ENCODE results near the gene GFRA1. TPM values are rescaled to one million over a fixed set of nuclear protein-coding genes. Genes with fewer than 3 reads are reported as not detected.

Gene GFRA1
- total RNA-seq, 1 donor from 2014 or later: 4.2 TPM

GRCh38 chr10:116237970-116238369, 35.0 kb downstream of the GFRA1 start:
- Mint-ChIP-seq H3K4me1 (ENCODE audit: unreplicated experiment) (peaks cover 12% of the 10 kb centered on the region), H3K36me3 (ENCODE audit: low read depth, unreplicated experiment) (no peaks in the 10 kb centered on the region), H3K27me3 (ENCODE audit: unreplicated experiment) (peaks cover 2% of the 10 kb centered on the region), H3K4me3 (ENCODE audit: unreplicated experiment) (no peak overlapping the region), H3K9me3 (ENCODE audit: unreplicated experiment) (no peaks in the 10 kb centered on the region), H3K27ac (ENCODE audit: unreplicated experiment) (no peak overlapping the region)
- TF ChIP-seq, protein P1, sequence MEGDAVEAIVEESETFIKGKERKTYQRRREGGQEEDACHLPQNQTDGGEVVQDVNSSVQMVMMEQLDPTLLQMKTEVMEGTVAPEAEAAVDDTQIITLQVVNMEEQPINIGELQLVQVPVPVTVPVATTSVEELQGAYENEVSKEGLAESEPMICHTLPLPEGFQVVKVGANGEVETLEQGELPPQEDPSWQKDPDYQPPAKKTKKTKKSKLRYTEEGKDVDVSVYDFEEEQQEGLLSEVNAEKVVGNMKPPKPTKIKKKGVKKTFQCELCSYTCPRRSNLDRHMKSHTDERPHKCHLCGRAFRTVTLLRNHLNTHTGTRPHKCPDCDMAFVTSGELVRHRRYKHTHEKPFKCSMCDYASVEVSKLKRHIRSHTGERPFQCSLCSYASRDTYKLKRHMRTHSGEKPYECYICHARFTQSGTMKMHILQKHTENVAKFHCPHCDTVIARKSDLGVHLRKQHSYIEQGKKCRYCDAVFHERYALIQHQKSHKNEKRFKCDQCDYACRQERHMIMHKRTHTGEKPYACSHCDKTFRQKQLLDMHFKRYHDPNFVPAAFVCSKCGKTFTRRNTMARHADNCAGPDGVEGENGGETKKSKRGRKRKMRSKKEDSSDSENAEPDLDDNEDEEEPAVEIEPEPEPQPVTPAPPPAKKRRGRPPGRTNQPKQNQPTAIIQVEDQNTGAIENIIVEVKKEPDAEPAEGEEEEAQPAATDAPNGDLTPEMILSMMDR (IDR thresholded peaks at IDR 0.05; ENCODE audit: unreplicated experiment): no peak
- DNase-seq (ENCODE audit: low spot score): no peak

DNA sequence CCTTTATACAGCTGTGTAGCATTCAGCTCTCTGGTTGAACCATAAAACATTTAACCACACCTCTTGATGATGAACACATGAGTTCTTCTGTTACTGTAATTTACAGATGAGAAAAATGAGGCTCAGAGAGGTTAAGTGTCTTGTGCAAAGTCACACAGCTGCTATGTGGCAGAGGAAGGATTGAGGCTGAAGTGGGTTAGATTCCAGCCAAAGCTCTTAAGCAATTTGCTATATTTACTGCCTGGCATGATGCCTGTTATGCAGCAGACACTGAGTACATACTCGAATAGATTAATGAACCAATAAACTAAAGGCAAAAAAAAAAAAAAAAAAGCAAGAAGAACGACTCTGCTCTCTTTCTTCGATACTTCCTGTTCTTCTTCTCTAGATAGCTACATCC, 35.7 kb downstream of the GFRA1 start:
- Mint-ChIP-seq H3K4me1 (ENCODE audit: unreplicated experiment) (peaks cover 12% of the 10 kb centered on the region), H3K27ac (ENCODE audit: unreplicated experiment) (no peak overlapping the region), H3K9me3 (ENCODE audit: unreplicated experiment) (no peaks in the 10 kb centered on the region), H3K4me3 (ENCODE audit: unreplicated experiment) (no peak overlapping the region), H3K27me3 (ENCODE audit: unreplicated experiment) (peaks cover 2% of the 10 kb centered on the region), H3K36me3 (ENCODE audit: low read depth, unreplicated experiment) (no peaks in the 10 kb centered on the region)
- no peak for DNase-seq (ENCODE audit: low spot score)
- TF ChIP-seq, protein P1 (IDR thresholded peaks at IDR 0.05; ENCODE audit: unreplicated experiment): no peak

DNA sequence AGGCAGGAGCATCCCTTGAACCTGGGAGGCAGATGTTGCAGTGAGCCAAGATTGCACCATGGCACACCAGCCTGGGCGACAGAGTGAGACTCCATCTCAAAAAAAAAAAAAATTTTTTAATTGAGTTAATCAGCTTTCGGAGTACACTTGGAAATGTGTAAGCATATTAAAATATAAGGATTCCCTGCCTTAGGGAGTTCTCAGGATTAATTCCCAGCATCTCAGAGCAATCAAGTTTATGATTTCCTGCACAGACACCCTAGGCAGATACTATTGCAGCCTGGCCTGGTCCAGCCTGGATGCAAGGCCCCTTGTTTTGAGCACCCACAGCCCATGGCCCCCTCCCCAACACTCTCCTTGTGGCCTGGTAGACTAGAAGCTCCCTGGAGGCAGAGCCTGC, 39.8 kb downstream of the GFRA1 start:
- H3K36me3 Mint-ChIP-seq (ENCODE audit: low read depth, unreplicated experiment): no peaks in the 10 kb centered on the region
- peaks cover 12% of the 10 kb centered on the region for H3K4me1 Mint-ChIP-seq (ENCODE audit: unreplicated experiment)
- TF ChIP-seq, protein P1 (IDR thresholded peaks at IDR 0.05; ENCODE audit: unreplicated experiment): no peak
- H3K4me3 Mint-ChIP-seq (ENCODE audit: unreplicated experiment): no peak overlapping the region
- no peaks in the 10 kb centered on the region for H3K9me3 Mint-ChIP-seq (ENCODE audit: unreplicated experiment)
- H3K27me3 Mint-ChIP-seq (ENCODE audit: unreplicated experiment): no peaks in the 10 kb centered on the region
- no peak overlapping the region for H3K27ac Mint-ChIP-seq (ENCODE audit: unreplicated experiment)
- DNase-seq (ENCODE audit: low spot score): no peak

- no peaks in the 10 kb centered on the region for H3K9me3 Mint-ChIP-seq (ENCODE audit: unreplicated experiment)
- TF ChIP-seq, protein P1 (IDR thresholded peaks at IDR 0.05; ENCODE audit: unreplicated experiment): no peak
- H3K27me3 Mint-ChIP-seq (ENCODE audit: unreplicated experiment): no peaks in the 10 kb centered on the region
- H3K4me1 Mint-ChIP-seq (ENCODE audit: unreplicated experiment): peaks cover 12% of the 10 kb centered on the region
- no peak overlapping the region for H3K27ac Mint-ChIP-seq (ENCODE audit: unreplicated experiment)
- no peaks in the 10 kb centered on the region for H3K36me3 Mint-ChIP-seq (ENCODE audit: low read depth, unreplicated experiment)
- no peak for DNase-seq (ENCODE audit: low spot score)
- no peak overlapping the region for H3K4me3 Mint-ChIP-seq (ENCODE audit: unreplicated experiment)
Measured at GRCh38 chr10:116232613-116233012, 40.4 kb downstream of the GFRA1 start.

GRCh38 chr10:116226766-116227165, 46.2 kb downstream of the GFRA1 start:
- DNase-seq (ENCODE audit: low spot score): no peak
- Mint-ChIP-seq H3K4me1 (ENCODE audit: unreplicated experiment) (peaks cover 2% of the 10 kb centered on the region), H3K4me3 (ENCODE audit: unreplicated experiment) (no peak overlapping the region), H3K36me3 (ENCODE audit: low read depth, unreplicated experiment) (no peaks in the 10 kb centered on the region), H3K27me3 (ENCODE audit: unreplicated experiment) (no peaks in the 10 kb centered on the region), H3K9me3 (ENCODE audit: unreplicated experiment) (no peaks in the 10 kb centered on the region), H3K27ac (ENCODE audit: unreplicated experiment) (no peak overlapping the region)
- TF ChIP-seq, protein P1 (IDR thresholded peaks at IDR 0.05; ENCODE audit: unreplicated experiment): no peak

Measured in endothelial cell (in vitro differentiated cells).